Epithelial cell of proximal tubule (primary cell): ENCODE measurements around the gene BICD2. TPM values are rescaled to one million over a fixed set of nuclear protein-coding genes. Genes with fewer than 3 reads are reported as not detected.
"Not testable (repeated sequence)": the region's sequence is repeated elsewhere in the genome, so short reads cannot be mapped to it uniquely, and the experiment has no call there.

Source experiments
- DNase-seq: peaks from one replicate; pipeline ENCODE4 v3.0.0-alpha.2; 2011; ENCODE audit warnings: low read depth
- H3K4me3 ChIP-seq: 2 replicates; pipeline ENCODE4 v1.5.1; 2011; ENCODE audit warnings: low read depth, mild to moderate bottlenecking, low read length
- total RNA-seq: library from RNA; depleted of rRNA; stranded (reverse); fragments of >200 nt; gene quantifications from 2 replicates; pipeline ENCODE4 v1.2.3, GENCODE V29; 2015
- TF ChIP-seq, protein P1 (sequence below): conservative IDR thresholded peaks from 2 replicates; pipeline ENCODE4 v1.5.1; 2012; ENCODE audit warnings: low read depth, mild to moderate bottlenecking, low read length

Gene BICD2
- total RNA-seq = 32.2 and 35.0 TPM in 2 replicates

DNA sequence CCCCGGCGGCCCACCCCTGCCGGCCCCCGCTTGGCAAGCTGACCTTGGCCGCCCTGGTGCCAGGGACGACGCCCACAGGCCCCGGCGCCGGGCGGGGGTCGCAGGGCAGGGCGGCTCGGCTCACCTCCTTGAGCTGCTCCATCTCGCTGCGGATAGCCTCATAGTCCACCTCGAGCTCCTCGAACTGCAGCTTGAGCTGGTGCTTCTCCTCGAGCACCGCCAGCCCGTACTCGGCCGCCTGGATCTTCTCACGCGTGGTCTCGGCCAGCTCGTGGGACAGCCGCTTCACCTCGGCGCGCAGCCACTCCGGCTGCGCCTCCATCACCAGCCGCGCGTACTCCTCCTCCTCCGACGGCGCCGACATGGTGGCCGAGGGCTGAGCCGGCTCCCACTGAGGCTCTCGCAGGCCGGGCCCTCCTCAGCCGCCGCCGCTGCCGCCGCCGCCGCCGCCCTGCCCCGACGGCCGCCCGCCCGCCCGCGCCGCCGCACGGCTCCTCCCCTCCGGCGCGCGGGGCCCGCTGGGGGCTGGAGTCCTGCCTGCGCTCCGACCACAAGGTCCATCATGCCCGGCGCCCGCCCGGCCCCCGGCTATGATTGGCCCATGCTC is at the start of gene BICD2:
BICD2 (minus strand) TSS at position 453 of the 607 bp plus-strand sequence; CDS start at position 364, 89 bp downstream.
- no peak for DNase-seq
- H3K4me3 ChIP-seq = peak within 1 kb of the TSS; percentile 95
- TF ChIP-seq, protein P1, sequence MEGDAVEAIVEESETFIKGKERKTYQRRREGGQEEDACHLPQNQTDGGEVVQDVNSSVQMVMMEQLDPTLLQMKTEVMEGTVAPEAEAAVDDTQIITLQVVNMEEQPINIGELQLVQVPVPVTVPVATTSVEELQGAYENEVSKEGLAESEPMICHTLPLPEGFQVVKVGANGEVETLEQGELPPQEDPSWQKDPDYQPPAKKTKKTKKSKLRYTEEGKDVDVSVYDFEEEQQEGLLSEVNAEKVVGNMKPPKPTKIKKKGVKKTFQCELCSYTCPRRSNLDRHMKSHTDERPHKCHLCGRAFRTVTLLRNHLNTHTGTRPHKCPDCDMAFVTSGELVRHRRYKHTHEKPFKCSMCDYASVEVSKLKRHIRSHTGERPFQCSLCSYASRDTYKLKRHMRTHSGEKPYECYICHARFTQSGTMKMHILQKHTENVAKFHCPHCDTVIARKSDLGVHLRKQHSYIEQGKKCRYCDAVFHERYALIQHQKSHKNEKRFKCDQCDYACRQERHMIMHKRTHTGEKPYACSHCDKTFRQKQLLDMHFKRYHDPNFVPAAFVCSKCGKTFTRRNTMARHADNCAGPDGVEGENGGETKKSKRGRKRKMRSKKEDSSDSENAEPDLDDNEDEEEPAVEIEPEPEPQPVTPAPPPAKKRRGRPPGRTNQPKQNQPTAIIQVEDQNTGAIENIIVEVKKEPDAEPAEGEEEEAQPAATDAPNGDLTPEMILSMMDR = no peak

- not testable (repeated sequence) for H3K4me3 ChIP-seq
Observed at GRCh38 chr9:92809629-92810326, 45.1 kb upstream of the BICD2 start.

GRCh38 chr9:92808726-92809451 is 44.3 kb upstream of the BICD2 start:
- TF ChIP-seq, protein P1 = peak; percentile 34
- DNase-seq = no peak
- peak overlapping the region; percentile 21 for H3K4me3 ChIP-seq

More at GRCh38 chr9:92809629-92810326, 45.1 kb upstream of the BICD2 start:
- not testable (repeated sequence) for DNase-seq

GRCh38 chr9:92807757-92808725 is 43.4 kb upstream of the BICD2 start:
- TF ChIP-seq, protein P1 = no peak
- H3K4me3 ChIP-seq = no peak overlapping the region
- DNase-seq = no peak

- H3K4me3 ChIP-seq = no peak overlapping the region
- DNase-seq = no peak
- TF ChIP-seq, protein P1 = no peak
Observed at GRCh38 chr9:92807031-92807756, 42.6 kb upstream of the BICD2 start.

DNA sequence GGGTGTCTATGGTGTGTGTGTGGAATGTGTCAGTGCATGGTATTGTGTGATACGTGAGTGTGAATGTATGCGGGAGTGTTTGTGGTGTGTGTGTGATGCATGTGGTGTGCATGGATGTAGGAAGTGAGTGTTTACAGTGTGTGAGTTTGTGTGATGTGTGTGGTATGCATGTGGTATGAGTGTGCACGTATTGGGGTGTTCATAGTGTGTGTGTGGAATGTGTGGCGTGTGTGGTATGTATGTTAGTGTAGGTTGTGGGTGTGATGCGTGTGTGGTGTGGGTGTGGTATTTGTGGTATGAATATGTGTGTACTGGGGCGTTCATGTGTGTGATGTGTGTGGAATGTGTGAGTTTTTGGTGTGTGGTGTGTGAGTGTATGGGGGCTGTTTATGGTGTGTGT is 40.1 kb upstream of the BICD2 start:
- no peak for DNase-seq
- TF ChIP-seq, protein P1 = no peak
- no peak overlapping the region for H3K4me3 ChIP-seq
